Measurements from ENCODE around the gene AGTRAP. TPM values are rescaled to one million over a fixed set of nuclear protein-coding genes. Genes with fewer than 3 reads are reported as not detected.

AGTRAP gene
- total and polyA plus RNA-seq, 9 of the 15 experiments (the other 6 are each of a cell fraction or from before 2014, with no cell fraction given): 26.8 to 105 (median 57.5) TPM

GRCh38 chr1:11788549-11789053 lies 52.7 kb downstream of the AGTRAP start (continued):
- no peak for TF ChIP-seq ZBTB5 (IDR thresholded peaks at IDR 0.05)
- no peak for TF ChIP-seq ZNF274 (IDR thresholded peaks at IDR 0.05; ENCODE audit: borderline replicate concordance, low read depth, low read length)
- TF ChIP-seq DEAF1 (CRISPR knock-in tag; IDR thresholded peaks at IDR 0.05): no peak
- no peak for TF ChIP-seq GTF2B (IDR thresholded peaks at IDR 0.05; ENCODE audit: extremely low read depth, insufficient read length)
- no peak for TF ChIP-seq ZNF583 (CRISPR knock-in tag; IDR thresholded peaks at IDR 0.05)
- no peak for TF ChIP-seq ZC3H4 (CRISPR knock-in tag; IDR thresholded peaks at IDR 0.05; ENCODE audit: borderline replicate concordance)
- TF ChIP-seq PTTG1 (tag; IDR thresholded peaks at IDR 0.05; ENCODE audit: low read depth): no peak
- no peak for TF ChIP-seq ZBTB34 (CRISPR knock-in tag; IDR thresholded peaks at IDR 0.05)
- TF ChIP-seq STAT5B (CRISPR knock-in tag; IDR thresholded peaks at IDR 0.05): no peak
